IMR-90 (cell line): ENCODE measurements around the gene PHF5A. TPM values are rescaled to one million over a fixed set of nuclear protein-coding genes. Genes with fewer than 3 reads are reported as not detected.

Experiments used
- ATAC-seq: fragments of 200-7000 bp; cut with Tn5 transposase; 2 replicates; pipeline ENCODE4 v1.9.1; 2020; ENCODE audit warnings: low read depth, mild to moderate bottlenecking, moderate library complexity
- BruUV-seq: library from RNA; stranded (reverse); fragments of 400-500 nt; replicated peaks from 2 replicates; lab custom pipeline; 2021; lab: Mats Ljungman, UMichigan
- CTCF ChIA-PET: fragments of 300-600 bp; formaldehyde crosslinking; extraction: SDS; loops from one replicate; lab custom pipeline; 2021; ENCODE audit warnings: antibody characterized with exemption; lab: Yijun Ruan, JAX
- POLR2A ChIA-PET: fragments of 300-600 bp; sonication (Branson Sonifier 250); formaldehyde crosslinking; loops from one replicate; lab custom pipeline; 2022; ENCODE audit warnings: antibody characterized with exemption; ENCODE audit not compliant: unreplicated experiment; lab: Charles Lee
- DNase-seq: peaks from one replicate; pipeline ENCODE4 v3.0.0; 2013
- H2AFZ ChIP-seq: replicated peaks from 2 replicates; pipeline ENCODE3; 2013; ENCODE audit warnings: low read length, mild to moderate bottlenecking; ENCODE audit not compliant: poor library complexity
- H2AK5ac ChIP-seq: 2 replicates; pipeline ENCODE4 v1.6.1; 2013; ENCODE audit warnings: low read depth, low read length, inconsistent platforms
- H2AK9ac ChIP-seq: replicated peaks from 2 replicates; pipeline ENCODE3; 2013; ENCODE audit warnings: mild to moderate bottlenecking, low read depth, low read length, moderate library complexity; ENCODE audit not compliant: poor library complexity
- H2BK120ac ChIP-seq: 2 replicates; pipeline ENCODE4 v1.6.1; 2013; ENCODE audit warnings: low read depth, low read length, inconsistent platforms
- H2BK15ac ChIP-seq: 3 replicates; pipeline ENCODE4 v1.6.1; 2013; ENCODE audit warnings: low read depth, low read length, inconsistent platforms
- H2BK20ac ChIP-seq: 2 replicates; pipeline ENCODE4 v1.6.1; 2013; ENCODE audit warnings: low read depth, mild to moderate bottlenecking, inconsistent platforms, low read length, moderate library complexity
- H2BK5ac ChIP-seq: 2 replicates; pipeline ENCODE4 v1.6.1; 2013; ENCODE audit warnings: mild to moderate bottlenecking, low read depth, low read length, inconsistent platforms; ENCODE audit not compliant: poor library complexity, severe bottlenecking
- H3K14ac ChIP-seq: replicated peaks from 2 replicates; pipeline ENCODE4 v1.6.1; 2013; ENCODE audit warnings: low read depth, low read length, inconsistent platforms
- H3K18ac ChIP-seq: 2 replicates; pipeline ENCODE4 v1.6.1; 2013; ENCODE audit warnings: low read depth, low read length, control low read depth
- H3K23ac ChIP-seq: 2 replicates; pipeline ENCODE4 v1.6.1; 2013; ENCODE audit warnings: low read depth, low read length, inconsistent platforms
- H3K27ac ChIP-seq: 2 replicates; pipeline ENCODE4 v1.5.1; 2013; ENCODE audit warnings: mild to moderate bottlenecking, control low read depth, low read length; ENCODE audit not compliant: insufficient read depth
- H3K27me3 ChIP-seq: 2 replicates; pipeline ENCODE4 v1.6.1; 2013; ENCODE audit warnings: low read length; ENCODE audit not compliant: control insufficient read depth, insufficient read depth
- H3K36me3 ChIP-seq: 2 replicates; pipeline ENCODE4 v1.6.1; 2013; ENCODE audit warnings: low read length, mixed read lengths; ENCODE audit not compliant: control insufficient read depth, insufficient read depth
- H3K4ac ChIP-seq: 2 replicates; pipeline ENCODE4 v1.6.1; 2013; ENCODE audit warnings: low read depth, low read length, inconsistent platforms
- H3K4me1 ChIP-seq: 2 replicates; pipeline ENCODE4 v1.6.1; 2013; ENCODE audit warnings: low read length, mixed read lengths; ENCODE audit not compliant: control insufficient read depth, insufficient read depth
- H3K4me2 ChIP-seq: 2 replicates; pipeline ENCODE4 v1.6.1; 2013; ENCODE audit warnings: low read depth, mild to moderate bottlenecking, control low read depth, low read length, moderate library complexity
- H3K4me3 ChIP-seq: 2 replicates; pipeline ENCODE4 v1.5.1; 2013; ENCODE audit warnings: low read depth, mild to moderate bottlenecking, control low read depth, low read length, moderate library complexity; ENCODE audit not compliant: insufficient read depth
- H3K56ac ChIP-seq: 2 replicates; pipeline ENCODE4 v1.6.1; 2013; ENCODE audit warnings: low read length, inconsistent platforms; ENCODE audit not compliant: insufficient read depth; ENCODE audit errors: extremely low read depth
- H3K79me1 ChIP-seq, 2 experiments: 2 replicates each; pipeline ENCODE4 v1.6.1; 2013; ENCODE audit warnings: low read length in 2 of 2, inconsistent platforms in 1 of 2, low read depth in 1 of 2
- H3K9ac ChIP-seq: 2 replicates; pipeline ENCODE4 v1.6.1; 2013; ENCODE audit warnings: low read depth, low read length, control low read depth
- H3K9me1 ChIP-seq: 2 replicates; pipeline ENCODE4 v1.6.1; 2013; ENCODE audit warnings: low read length, inconsistent platforms; ENCODE audit not compliant: insufficient read depth
- H3K9me3 ChIP-seq: 2 replicates; pipeline ENCODE4 v1.6.1; 2013; ENCODE audit warnings: low read length; ENCODE audit not compliant: control insufficient read depth, insufficient read depth
- H4K20me1 ChIP-seq: 2 replicates; pipeline ENCODE4 v1.6.1; 2013; ENCODE audit warnings: low read length, inconsistent platforms; ENCODE audit not compliant: insufficient read depth
- H4K5ac ChIP-seq: 2 replicates; pipeline ENCODE4 v1.6.1; 2013; ENCODE audit warnings: mild to moderate bottlenecking, low read depth, low read length, control low read depth
- H4K8ac ChIP-seq, 2 experiments: 2 replicates each; pipeline ENCODE4 v1.6.1; 2013; ENCODE audit warnings: low read depth in 2 of 2, low read length in 2 of 2, control low read depth in 1 of 2, inconsistent platforms in 1 of 2
- H4K91ac ChIP-seq: 2 replicates; pipeline ENCODE4 v1.6.1; 2013; ENCODE audit warnings: low read depth, low read length, inconsistent platforms; ENCODE audit not compliant: insufficient read depth
- BHLHE40 ChIP-seq: fragments of 150-350 bp; IDR thresholded peaks from 2 replicates; pipeline ENCODE4 v1.6.1; 2016; ENCODE audit warnings: mild to moderate bottlenecking, low read depth, low read length
- CEBPB ChIP-seq: IDR thresholded peaks from 2 replicates; pipeline ENCODE4 v1.6.1; 2012; ENCODE audit warnings: low read depth, low read length, improper control_type of control experiment
- CHD1 ChIP-seq: IDR thresholded peaks from 2 replicates; pipeline ENCODE4 v1.6.1; 2012; ENCODE audit warnings: low read depth, low read length, improper control_type of control experiment
- FOS ChIP-seq: fragments of 150-350 bp; IDR thresholded peaks from 2 replicates; pipeline ENCODE4 v1.6.1; 2016; ENCODE audit warnings: low read depth, low read length
- MAFK ChIP-seq: IDR thresholded peaks from 2 replicates; pipeline ENCODE4 v1.6.1; 2012; ENCODE audit warnings: low read depth, low read length, improper control_type of control experiment
- MAZ ChIP-seq: IDR thresholded peaks from 2 replicates; pipeline ENCODE4 v1.6.1; 2012; ENCODE audit warnings: low read depth, mild to moderate bottlenecking, low read length, improper control_type of control experiment, moderate library complexity, borderline replicate concordance
- MXI1 ChIP-seq: IDR thresholded peaks from 2 replicates; pipeline ENCODE4 v1.6.1; 2012; ENCODE audit warnings: low read depth, mild to moderate bottlenecking, low read length, moderate library complexity, borderline replicate concordance
- NFE2L2 ChIP-seq: fragments of 150-350 bp; IDR thresholded peaks from 2 replicates; pipeline ENCODE4 v1.6.1; 2016; ENCODE audit warnings: low read depth, mild to moderate bottlenecking, low read length
- POLR2A ChIP-seq: IDR thresholded peaks from 2 replicates; pipeline ENCODE4 v1.6.1; 2012; ENCODE audit warnings: mild to moderate bottlenecking, low read depth, low read length
- RAD21 ChIP-seq: IDR thresholded peaks from 2 replicates; pipeline ENCODE4 v1.6.1; 2012; ENCODE audit warnings: low read length, improper control_type of control experiment
- RCOR1 ChIP-seq: IDR thresholded peaks from 2 replicates; pipeline ENCODE4 v1.6.1; 2012; ENCODE audit warnings: mild to moderate bottlenecking, low read length, improper control_type of control experiment; ENCODE audit not compliant: insufficient replicate concordance
- RFX5 ChIP-seq: IDR thresholded peaks from 2 replicates; pipeline ENCODE4 v1.8.0; 2012; ENCODE audit warnings: low read depth, mild to moderate bottlenecking, low read length, moderate library complexity
- SMC3 ChIP-seq: fragments of 150-350 bp; IDR thresholded peaks from 2 replicates; pipeline ENCODE4 v1.6.1; 2016; ENCODE audit warnings: low read depth, mild to moderate bottlenecking, antibody characterized with exemption, low read length, moderate library complexity
- WGBS, 2 experiments: methylation state at CpG; one replicate each; pipeline versions ENCODE4 v1.1.5 to v1.1.7; 2013; ENCODE audit warnings: missing lambda C conversion rate in 2 of 2; ENCODE audit not compliant: insufficient read length in 1 of 2; ENCODE audit errors: extremely low coverage in 2 of 2; 5-methylcytosine and 5-hydroxymethylcytosine counted together
- dilution Hi-C: fragments of 300-500 bp; cut with HindIII; formaldehyde crosslinking; loops from one replicate; pipeline ENCODE4 v1.14.3; 2018; ENCODE audit warnings: low sequenced_read_pairs; ENCODE audit not compliant: unreplicated experiment
- in situ Hi-C: fragments of 300-500 bp; cut with MboI; formaldehyde crosslinking; loops from 3 replicates; pipeline ENCODE4 v1.14.3; 2019; ENCODE audit warnings: low sequenced_read_pairs, inconsistent platforms, mixed read lengths
- intact Hi-C: fragments of 100-400 bp; cut with micrococcal nuclease; formaldehyde crosslinking; loops from 2 replicates; pipeline ENCODE4 v1.10.0; 2022
- polyA plus RNA-seq, 3 experiments: library from polyadenylated mRNA; depleted of rRNA; stranded (reverse); fragments of >200 nt; gene quantifications; 2 replicates each; pipeline ENCODE4 v1.2.3, GENCODE V29; 2012; ENCODE audit warnings: low replicate concordance in 1 of 3
- total RNA-seq: library from RNA; depleted of rRNA; stranded (reverse); fragments of >200 nt; gene quantifications from 2 replicates; pipeline ENCODE4 v1.2.3, GENCODE V29; 2012
- TF ChIP-seq, protein P1 (sequence below): conservative IDR thresholded peaks from 2 replicates; pipeline ENCODE4 v1.5.1; 2012; ENCODE audit warnings: mild to moderate bottlenecking, low read depth, low read length, improper control_type of control experiment
- TF ChIP-seq, protein P2 (sequence below): fragments of 150-350 bp; IDR thresholded peaks from 2 replicates; pipeline ENCODE4 v1.6.1; 2017; ENCODE audit warnings: mild to moderate bottlenecking, antibody characterized with exemption, low read length, low read depth
- TF ChIP-seq, protein P3 (sequence below): fragments of 150-350 bp; IDR thresholded peaks from 2 replicates; pipeline ENCODE4 v1.6.1; 2016; ENCODE audit warnings: low read depth, mild to moderate bottlenecking, low read length, moderate library complexity, borderline replicate concordance

The PHF5A gene
- total and polyA plus RNA-seq, 2 of the 4 experiments (the other 2 are of a cell fraction): 50.9 to 54.9 TPM

DNA sequence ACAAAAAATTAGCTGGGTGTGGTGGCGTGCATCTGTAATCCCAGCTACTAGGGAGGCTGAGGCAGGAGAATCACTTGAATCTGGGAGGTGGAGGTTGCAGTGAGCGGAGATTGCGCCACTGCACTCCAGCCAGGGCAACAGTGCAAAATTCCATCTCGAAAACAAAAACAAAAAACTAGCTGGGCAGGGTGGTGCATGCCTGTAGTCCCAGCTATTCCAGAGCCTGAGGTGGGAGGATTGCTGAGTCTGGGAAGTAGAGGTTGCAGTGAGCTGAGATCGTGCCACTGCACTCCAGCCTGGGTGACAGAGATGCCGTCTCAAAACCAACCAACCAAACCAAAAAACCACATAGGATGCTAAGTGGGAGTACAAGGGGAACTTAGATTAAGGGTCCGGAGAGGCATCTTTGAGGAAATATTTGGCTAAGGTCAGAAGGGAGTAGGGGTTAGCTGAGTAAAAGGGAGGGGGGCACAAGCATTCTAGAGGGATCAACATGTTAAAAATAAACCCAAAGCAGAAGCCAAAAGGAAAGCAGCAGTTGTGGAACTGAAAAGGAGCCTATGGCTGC, 10.2 kb downstream of the PHF5A start:
- H3K9me3 ChIP-seq: no peaks in the 10 kb centered on the region
- H2BK5ac ChIP-seq: no peak overlapping the region
- ChIA-PET CTCF (interaction anchor here (0.6 kb wide), 1 partner anchor 8 kb away, joined by 4 read pairs; no protein-coding TSS in a partner anchor), POLR2A (no interaction called here)
- 90% methylated on average over 4 of the region's 7 CpGs; no CpG with 5 or more reads in 1 of the 2 experiments for WGBS, 2 experiments
- no peak overlapping the region for H3K4me3 ChIP-seq
- in situ Hi-C loops: no loop called here
- H3K9me1 ChIP-seq: no peaks in the 10 kb centered on the region; the same call in 1 of the 2 replicates
- no peak overlapping the region for H4K91ac ChIP-seq
- no peak overlapping the region for H2BK15ac ChIP-seq
- H2AFZ ChIP-seq: no peak overlapping the region
- dilution Hi-C loops: no loop called here
- ATAC-seq (no peak), DNase-seq (no peak)
- intact Hi-C loops: no loop called here
- H3K79me1 ChIP-seq: peaks cover 0 to 18% of the 10 kb centered on the region in 2 experiments; a peak in 2 of 4 replicates
- no peak overlapping the region for H2BK120ac ChIP-seq
- no peak overlapping the region for H3K23ac ChIP-seq
- H2AK9ac ChIP-seq: no peak overlapping the region
- H3K56ac ChIP-seq: no peak overlapping the region
- no TSS peak for BruUV-seq
- H3K27me3 ChIP-seq: no peaks in the 10 kb centered on the region
- H2BK20ac ChIP-seq: no peak overlapping the region
- H3K9ac ChIP-seq: no peak overlapping the region
- TF ChIP-seq RAD21 (no peak), CEBPB (no peak), MAZ (no peak), SMC3 (no peak), CHD1 (no peak), RCOR1 (no peak), MAFK (no peak), BHLHE40 (no peak), MXI1 (no peak), FOS (no peak), RFX5 (no peak), NFE2L2 (no peak), POLR2A (no peak)
- TF ChIP-seq, protein P1, sequence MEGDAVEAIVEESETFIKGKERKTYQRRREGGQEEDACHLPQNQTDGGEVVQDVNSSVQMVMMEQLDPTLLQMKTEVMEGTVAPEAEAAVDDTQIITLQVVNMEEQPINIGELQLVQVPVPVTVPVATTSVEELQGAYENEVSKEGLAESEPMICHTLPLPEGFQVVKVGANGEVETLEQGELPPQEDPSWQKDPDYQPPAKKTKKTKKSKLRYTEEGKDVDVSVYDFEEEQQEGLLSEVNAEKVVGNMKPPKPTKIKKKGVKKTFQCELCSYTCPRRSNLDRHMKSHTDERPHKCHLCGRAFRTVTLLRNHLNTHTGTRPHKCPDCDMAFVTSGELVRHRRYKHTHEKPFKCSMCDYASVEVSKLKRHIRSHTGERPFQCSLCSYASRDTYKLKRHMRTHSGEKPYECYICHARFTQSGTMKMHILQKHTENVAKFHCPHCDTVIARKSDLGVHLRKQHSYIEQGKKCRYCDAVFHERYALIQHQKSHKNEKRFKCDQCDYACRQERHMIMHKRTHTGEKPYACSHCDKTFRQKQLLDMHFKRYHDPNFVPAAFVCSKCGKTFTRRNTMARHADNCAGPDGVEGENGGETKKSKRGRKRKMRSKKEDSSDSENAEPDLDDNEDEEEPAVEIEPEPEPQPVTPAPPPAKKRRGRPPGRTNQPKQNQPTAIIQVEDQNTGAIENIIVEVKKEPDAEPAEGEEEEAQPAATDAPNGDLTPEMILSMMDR: no peak
- TF ChIP-seq, protein P2, sequence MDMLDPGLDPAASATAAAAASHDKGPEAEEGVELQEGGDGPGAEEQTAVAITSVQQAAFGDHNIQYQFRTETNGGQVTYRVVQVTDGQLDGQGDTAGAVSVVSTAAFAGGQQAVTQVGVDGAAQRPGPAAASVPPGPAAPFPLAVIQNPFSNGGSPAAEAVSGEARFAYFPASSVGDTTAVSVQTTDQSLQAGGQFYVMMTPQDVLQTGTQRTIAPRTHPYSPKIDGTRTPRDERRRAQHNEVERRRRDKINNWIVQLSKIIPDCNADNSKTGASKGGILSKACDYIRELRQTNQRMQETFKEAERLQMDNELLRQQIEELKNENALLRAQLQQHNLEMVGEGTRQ: no peak
- TF ChIP-seq, protein P3, sequence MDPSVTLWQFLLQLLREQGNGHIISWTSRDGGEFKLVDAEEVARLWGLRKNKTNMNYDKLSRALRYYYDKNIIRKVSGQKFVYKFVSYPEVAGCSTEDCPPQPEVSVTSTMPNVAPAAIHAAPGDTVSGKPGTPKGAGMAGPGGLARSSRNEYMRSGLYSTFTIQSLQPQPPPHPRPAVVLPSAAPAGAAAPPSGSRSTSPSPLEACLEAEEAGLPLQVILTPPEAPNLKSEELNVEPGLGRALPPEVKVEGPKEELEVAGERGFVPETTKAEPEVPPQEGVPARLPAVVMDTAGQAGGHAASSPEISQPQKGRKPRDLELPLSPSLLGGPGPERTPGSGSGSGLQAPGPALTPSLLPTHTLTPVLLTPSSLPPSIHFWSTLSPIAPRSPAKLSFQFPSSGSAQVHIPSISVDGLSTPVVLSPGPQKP: no peak
- H3K4me1 ChIP-seq: no peaks in the 10 kb centered on the region
- no peak overlapping the region for H4K5ac ChIP-seq
- no peak overlapping the region for H3K4me2 ChIP-seq
- no peak overlapping the region for H3K27ac ChIP-seq
- H4K8ac ChIP-seq: no peak overlapping the region
- H4K20me1 ChIP-seq: no peaks in the 10 kb centered on the region
- no peak overlapping the region for H2AK5ac ChIP-seq
- H3K36me3 ChIP-seq: peaks cover 40% of the 10 kb centered on the region
- no peak overlapping the region for H3K18ac ChIP-seq
- no peak overlapping the region for H3K14ac ChIP-seq
- H3K4ac ChIP-seq: no peak overlapping the region
